A549 (cell line): Measurements from ENCODE around the gene ATXN2.
"Not testable (repeated sequence)": the region's sequence is repeated elsewhere in the genome, so short reads cannot be mapped to it uniquely, and the experiment has no call there.

ENCODE experiments used
- ESRRA ChIP-seq: fragments of 150-350 bp; IDR thresholded peaks from 2 replicates; pipeline ENCODE4 v1.6.1; 2014; ENCODE audit warnings: mild to moderate bottlenecking, low read length, borderline replicate concordance
- HOXA7 ChIP-seq: fragments of 250-450 bp; sonication (Bioruptor Pico); IDR thresholded peaks from 2 replicates; pipeline ENCODE4 v1.5.0; 2020; ENCODE audit warnings: mild to moderate bottlenecking, moderate library complexity

DNA sequence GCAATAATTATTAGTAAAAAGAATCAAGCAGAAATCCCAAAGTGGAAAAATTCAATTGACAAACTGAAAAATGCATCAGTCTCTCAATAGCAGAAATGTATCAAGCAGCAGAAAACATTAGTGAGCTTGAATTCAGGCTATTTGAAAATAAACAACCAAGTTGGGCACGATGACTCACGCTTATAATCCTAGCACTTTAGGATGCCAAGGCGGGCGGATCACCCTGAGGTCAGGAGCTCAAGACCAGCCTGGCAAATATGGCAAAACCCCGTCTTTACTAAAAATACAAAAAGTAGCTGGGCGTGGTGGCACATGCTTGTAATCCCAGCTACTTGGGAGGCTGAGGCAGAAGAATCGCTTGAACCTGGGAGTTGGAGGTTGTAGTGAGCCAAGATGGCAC is 106.1 kb downstream of the ATXN2 start:
- not testable (repeated sequence) for TF ChIP-seq ESRRA; HOXA7 (CRISPR knock-in tag)
